ENCODE results near the gene GPBP1. TPM values are rescaled to one million over a fixed set of nuclear protein-coding genes. Genes with fewer than 3 reads are reported as not detected.
A peak's percentile ranks its signal among the peaks of the same experiment; 100 is the strongest.

Gene GPBP1
- total and polyA plus RNA-seq, 9 of the 15 experiments (the other 6 are each of a cell fraction or from before 2014, with no cell fraction given), result 31.0 to 109 (median 68.4) TPM

- TF ChIP-seq, protein P1, sequence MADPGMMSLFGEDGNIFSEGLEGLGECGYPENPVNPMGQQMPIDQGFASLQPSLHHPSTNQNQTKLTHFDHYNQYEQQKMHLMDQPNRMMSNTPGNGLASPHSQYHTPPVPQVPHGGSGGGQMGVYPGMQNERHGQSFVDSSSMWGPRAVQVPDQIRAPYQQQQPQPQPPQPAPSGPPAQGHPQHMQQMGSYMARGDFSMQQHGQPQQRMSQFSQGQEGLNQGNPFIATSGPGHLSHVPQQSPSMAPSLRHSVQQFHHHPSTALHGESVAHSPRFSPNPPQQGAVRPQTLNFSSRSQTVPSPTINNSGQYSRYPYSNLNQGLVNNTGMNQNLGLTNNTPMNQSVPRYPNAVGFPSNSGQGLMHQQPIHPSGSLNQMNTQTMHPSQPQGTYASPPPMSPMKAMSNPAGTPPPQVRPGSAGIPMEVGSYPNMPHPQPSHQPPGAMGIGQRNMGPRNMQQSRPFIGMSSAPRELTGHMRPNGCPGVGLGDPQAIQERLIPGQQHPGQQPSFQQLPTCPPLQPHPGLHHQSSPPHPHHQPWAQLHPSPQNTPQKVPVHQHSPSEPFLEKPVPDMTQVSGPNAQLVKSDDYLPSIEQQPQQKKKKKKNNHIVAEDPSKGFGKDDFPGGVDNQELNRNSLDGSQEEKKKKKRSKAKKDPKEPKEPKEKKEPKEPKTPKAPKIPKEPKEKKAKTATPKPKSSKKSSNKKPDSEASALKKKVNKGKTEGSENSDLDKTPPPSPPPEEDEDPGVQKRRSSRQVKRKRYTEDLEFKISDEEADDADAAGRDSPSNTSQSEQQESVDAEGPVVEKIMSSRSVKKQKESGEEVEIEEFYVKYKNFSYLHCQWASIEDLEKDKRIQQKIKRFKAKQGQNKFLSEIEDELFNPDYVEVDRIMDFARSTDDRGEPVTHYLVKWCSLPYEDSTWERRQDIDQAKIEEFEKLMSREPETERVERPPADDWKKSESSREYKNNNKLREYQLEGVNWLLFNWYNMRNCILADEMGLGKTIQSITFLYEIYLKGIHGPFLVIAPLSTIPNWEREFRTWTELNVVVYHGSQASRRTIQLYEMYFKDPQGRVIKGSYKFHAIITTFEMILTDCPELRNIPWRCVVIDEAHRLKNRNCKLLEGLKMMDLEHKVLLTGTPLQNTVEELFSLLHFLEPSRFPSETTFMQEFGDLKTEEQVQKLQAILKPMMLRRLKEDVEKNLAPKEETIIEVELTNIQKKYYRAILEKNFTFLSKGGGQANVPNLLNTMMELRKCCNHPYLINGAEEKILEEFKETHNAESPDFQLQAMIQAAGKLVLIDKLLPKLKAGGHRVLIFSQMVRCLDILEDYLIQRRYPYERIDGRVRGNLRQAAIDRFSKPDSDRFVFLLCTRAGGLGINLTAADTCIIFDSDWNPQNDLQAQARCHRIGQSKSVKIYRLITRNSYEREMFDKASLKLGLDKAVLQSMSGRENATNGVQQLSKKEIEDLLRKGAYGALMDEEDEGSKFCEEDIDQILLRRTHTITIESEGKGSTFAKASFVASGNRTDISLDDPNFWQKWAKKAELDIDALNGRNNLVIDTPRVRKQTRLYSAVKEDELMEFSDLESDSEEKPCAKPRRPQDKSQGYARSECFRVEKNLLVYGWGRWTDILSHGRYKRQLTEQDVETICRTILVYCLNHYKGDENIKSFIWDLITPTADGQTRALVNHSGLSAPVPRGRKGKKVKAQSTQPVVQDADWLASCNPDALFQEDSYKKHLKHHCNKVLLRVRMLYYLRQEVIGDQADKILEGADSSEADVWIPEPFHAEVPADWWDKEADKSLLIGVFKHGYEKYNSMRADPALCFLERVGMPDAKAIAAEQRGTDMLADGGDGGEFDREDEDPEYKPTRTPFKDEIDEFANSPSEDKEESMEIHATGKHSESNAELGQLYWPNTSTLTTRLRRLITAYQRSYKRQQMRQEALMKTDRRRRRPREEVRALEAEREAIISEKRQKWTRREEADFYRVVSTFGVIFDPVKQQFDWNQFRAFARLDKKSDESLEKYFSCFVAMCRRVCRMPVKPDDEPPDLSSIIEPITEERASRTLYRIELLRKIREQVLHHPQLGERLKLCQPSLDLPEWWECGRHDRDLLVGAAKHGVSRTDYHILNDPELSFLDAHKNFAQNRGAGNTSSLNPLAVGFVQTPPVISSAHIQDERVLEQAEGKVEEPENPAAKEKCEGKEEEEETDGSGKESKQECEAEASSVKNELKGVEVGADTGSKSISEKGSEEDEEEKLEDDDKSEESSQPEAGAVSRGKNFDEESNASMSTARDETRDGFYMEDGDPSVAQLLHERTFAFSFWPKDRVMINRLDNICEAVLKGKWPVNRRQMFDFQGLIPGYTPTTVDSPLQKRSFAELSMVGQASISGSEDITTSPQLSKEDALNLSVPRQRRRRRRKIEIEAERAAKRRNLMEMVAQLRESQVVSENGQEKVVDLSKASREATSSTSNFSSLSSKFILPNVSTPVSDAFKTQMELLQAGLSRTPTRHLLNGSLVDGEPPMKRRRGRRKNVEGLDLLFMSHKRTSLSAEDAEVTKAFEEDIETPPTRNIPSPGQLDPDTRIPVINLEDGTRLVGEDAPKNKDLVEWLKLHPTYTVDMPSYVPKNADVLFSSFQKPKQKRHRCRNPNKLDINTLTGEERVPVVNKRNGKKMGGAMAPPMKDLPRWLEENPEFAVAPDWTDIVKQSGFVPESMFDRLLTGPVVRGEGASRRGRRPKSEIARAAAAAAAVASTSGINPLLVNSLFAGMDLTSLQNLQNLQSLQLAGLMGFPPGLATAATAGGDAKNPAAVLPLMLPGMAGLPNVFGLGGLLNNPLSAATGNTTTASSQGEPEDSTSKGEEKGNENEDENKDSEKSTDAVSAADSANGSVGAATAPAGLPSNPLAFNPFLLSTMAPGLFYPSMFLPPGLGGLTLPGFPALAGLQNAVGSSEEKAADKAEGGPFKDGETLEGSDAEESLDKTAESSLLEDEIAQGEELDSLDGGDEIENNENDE (IDR thresholded peaks at IDR 0.05; ENCODE audit: low read depth, low read length), result no peak
- peak; percentile 83 for TF ChIP-seq ZBTB9 (CRISPR knock-in tag; IDR thresholded peaks at IDR 0.05)
- TF ChIP-seq NFIX (CRISPR knock-in tag; IDR thresholded peaks at IDR 0.05; ENCODE audit: low read depth), result no peak
- TF ChIP-seq MEIS2 (IDR thresholded peaks at IDR 0.05; ENCODE audit: partially characterized antibody), result no peak
- peak; percentile 73 for TF ChIP-seq LARP7 (IDR thresholded peaks at IDR 0.05)
- peak; percentile 92 for TF ChIP-seq TAF7 (tag; IDR thresholded peaks at IDR 0.05)
- no peak for TF ChIP-seq ZZZ3 (IDR thresholded peaks at IDR 0.05)
- no peak for TF ChIP-seq BACH1 (tag; IDR thresholded peaks at IDR 0.05)
- no peak for TF ChIP-seq ZNF395 (CRISPR knock-in tag; IDR thresholded peaks at IDR 0.05)
- TF ChIP-seq ZBED1 (IDR thresholded peaks at IDR 0.05), result no peak
- no peak for TF ChIP-seq ZBTB1 (CRISPR knock-in tag; IDR thresholded peaks at IDR 0.05; ENCODE audit: borderline replicate concordance, low read depth)
- TF ChIP-seq PCBP2 (IDR thresholded peaks at IDR 0.05; ENCODE audit: low read depth, low read length, poor library complexity, severe bottlenecking), result no peak
These were observed 450 bp downstream of the GPBP1 start (continued) for GRCh38 chr5:57174128-57174889.
